Endothelial cell of umbilical vein (primary cell): ENCODE data around the gene ANP32A. TPM values are rescaled to one million over a fixed set of nuclear protein-coding genes. Genes with fewer than 3 reads are reported as not detected.

Experiments used
- BruUV-seq: library from RNA; stranded (reverse); fragments of 400-500 nt; replicated peaks from 2 replicates; lab custom pipeline; 2021; lab: Mats Ljungman, UMichigan
- CTCF ChIA-PET: fragments of 300-600, 350-600 bp; sonication (Branson Sonifier 250); formaldehyde crosslinking; loops from one replicate; lab custom pipeline; 2021; ENCODE audit warnings: antibody characterized with exemption, inconsistent platforms; lab: Charles Lee
- POLR2A ChIA-PET: fragments of 300-600, 350-600 bp; sonication (Branson Sonifier 250); formaldehyde crosslinking; loops from one replicate; lab custom pipeline; 2021; ENCODE audit warnings: antibody characterized with exemption, inconsistent platforms; lab: Charles Lee
- DNase-seq: peaks from one replicate; pipeline ENCODE4 v3.0.0-alpha.2; 2011; ENCODE audit warnings: low read depth, low spot score
- FAIRE-seq: peaks from 2 replicates; lab custom pipeline; 2011; peaks lifted over from hg19 to GRCh38; lab: Jason Lieb, UNC
- H2AFZ ChIP-seq: 2 replicates; pipeline ENCODE4 v1.6.0; 2012; ENCODE audit warnings: low read depth, low read length, control low read depth, inconsistent platforms
- H3K27ac ChIP-seq: 2 replicates; pipeline ENCODE4 v1.5.1; 2011; ENCODE audit warnings: low read depth, mild to moderate bottlenecking, control low read depth, low read length, moderate library complexity; ENCODE audit not compliant: insufficient read depth
- H3K27me3 ChIP-seq, 2 experiments: 2 replicates each; pipeline versions ENCODE4 v1.6.0 to v1.6.1; 2011; ENCODE audit warnings: low read length in 2 of 2, mixed read lengths in 1 of 2; ENCODE audit not compliant: control insufficient read depth in 2 of 2, insufficient read depth in 2 of 2
- H3K36me3 ChIP-seq, 2 experiments: 2 replicates in 1 of 2; 3 replicates in 1 of 2; pipeline ENCODE4 v1.5.1; 2011; ENCODE audit warnings: low read length in 2 of 2, mild to moderate bottlenecking in 1 of 2, moderate library complexity in 1 of 2; ENCODE audit not compliant: control insufficient read depth in 2 of 2, insufficient read depth in 2 of 2; ENCODE audit errors: extremely low read depth in 1 of 2
- H3K4me1 ChIP-seq: 3 replicates; pipeline ENCODE4 v1.5.1; 2011; ENCODE audit warnings: mild to moderate bottlenecking, low read length; ENCODE audit not compliant: control insufficient read depth, insufficient read depth; ENCODE audit errors: extremely low read depth
- H3K4me2 ChIP-seq: 2 replicates; pipeline ENCODE4 v1.6.1; 2011; ENCODE audit warnings: low read length, control low read depth, mixed read lengths; ENCODE audit not compliant: insufficient read depth
- H3K4me3 ChIP-seq, 3 experiments: fragments of 200-600 bp in 1 of 3; sonication (generic), shearing (Covaris generic) in 1 of 3; replicated peaks in 1 of 3; 2 replicates each; pipeline ENCODE4 v1.5.1; 2011 to 2016; ENCODE audit warnings: control low read depth in 3 of 3, low read length in 3 of 3, mild to moderate bottlenecking in 2 of 3, inconsistent platforms in 1 of 3, low read depth in 1 of 3, moderate library complexity in 1 of 3; ENCODE audit not compliant: insufficient read depth in 1 of 3
- H3K79me2 ChIP-seq: 2 replicates; pipeline ENCODE4 v1.6.0; 2012; ENCODE audit warnings: low read length, inconsistent platforms; ENCODE audit not compliant: control insufficient read depth, insufficient read depth
- H3K9ac ChIP-seq: replicated peaks from 2 replicates; pipeline ENCODE3; 2011; ENCODE audit warnings: low read length, control low read depth; ENCODE audit not compliant: insufficient read depth; ENCODE audit errors: extremely low read depth
- H3K9me1 ChIP-seq: replicated peaks from 3 replicates; pipeline ENCODE4 v1.6.0; 2011; ENCODE audit warnings: mild to moderate bottlenecking, low read length; ENCODE audit not compliant: control insufficient read depth, insufficient read depth; ENCODE audit errors: extremely low read depth
- H3K9me3 ChIP-seq: replicated peaks from 2 replicates; pipeline ENCODE4 v1.5.1; 2012; ENCODE audit warnings: low read length, inconsistent platforms; ENCODE audit not compliant: control insufficient read depth, insufficient read depth
- H4K20me1 ChIP-seq: replicated peaks from 2 replicates; pipeline ENCODE3; 2011; ENCODE audit warnings: mild to moderate bottlenecking, low read length; ENCODE audit not compliant: control insufficient read depth, insufficient read depth; ENCODE audit errors: extremely low read depth
- EZH2 ChIP-seq: IDR thresholded peaks from 2 replicates; pipeline ENCODE4 v1.6.1; 2012; ENCODE audit warnings: borderline replicate concordance, low read depth, mild to moderate bottlenecking, moderate library complexity, low read length, inconsistent platforms; ENCODE audit not compliant: severe bottlenecking
- FOS ChIP-seq: IDR thresholded peaks from 2 replicates; pipeline ENCODE4 v1.6.1; 2011; ENCODE audit warnings: mild to moderate bottlenecking, low read length, moderate library complexity, borderline replicate concordance; ENCODE audit not compliant: insufficient read depth
- GATA2 ChIP-seq: IDR thresholded peaks from 2 replicates; pipeline ENCODE4 v1.7.0; 2011; ENCODE audit warnings: low read depth, mild to moderate bottlenecking, moderate library complexity, mixed read lengths, low read length; ENCODE audit not compliant: insufficient read length, insufficient read depth
- JUN ChIP-seq: IDR thresholded peaks from 2 replicates; pipeline ENCODE4 v1.6.1; 2011; ENCODE audit warnings: borderline replicate concordance, low read depth; ENCODE audit not compliant: insufficient read length, insufficient read depth
- MYC ChIP-seq: IDR thresholded peaks from one replicate; pipeline ENCODE4 v1.6.1; 2011; ENCODE audit warnings: mild to moderate bottlenecking, low read depth, low read length
- POLR2A ChIP-seq: IDR thresholded peaks from 2 replicates; pipeline ENCODE4 v1.6.1; 2012; ENCODE audit warnings: low read depth, mild to moderate bottlenecking, control low read depth, low read length
- dilution Hi-C: fragments of 300-500 bp; cut with MboI; formaldehyde crosslinking; loops from one replicate; pipeline ENCODE4 v1.15.0; 2019; ENCODE audit warnings: low sequenced_read_pairs; ENCODE audit not compliant: extremely low pct_ligation_motif_present
- intact Hi-C: fragments of 100-400 bp; cut with micrococcal nuclease; formaldehyde crosslinking; loops from one replicate; pipeline ENCODE4 v1.10.0; 2022
- polyA plus RNA-seq, 4 experiments: library from polyadenylated mRNA; depleted of rRNA in 3 of 4; stranded (reverse) in 3 of 4; unstranded in 1 of 4; fragments of >200 nt; gene quantifications; 2 replicates each; pipeline versions ENCODE4 v1.2.1 to v1.2.3, GENCODE V29; 2011 to 2012; ENCODE audit warnings: missing spikeins in 1 of 4
- total RNA-seq: library from RNA; stranded (reverse); gene quantifications from 2 replicates; pipeline ENCODE4 v1.2.3, GENCODE V29; 2021
- TF ChIP-seq, protein P1 (sequence below): IDR thresholded peaks from 2 replicates; pipeline ENCODE4 v1.6.1; 2011; ENCODE audit not compliant: insufficient read depth, insufficient read length
- TF ChIP-seq, protein P2 (sequence below), 2 donors: IDR thresholded peaks; 1 replicate in 1 of 2; 2 replicates in 1 of 2; pipeline ENCODE4 v1.5.1; 2011; ENCODE audit warnings: low read length in 2 of 2, mild to moderate bottlenecking in 2 of 2, moderate library complexity in 2 of 2, control low read depth in 1 of 2, inconsistent platforms in 1 of 2, low read depth in 1 of 2; ENCODE audit not compliant: insufficient read depth in 1 of 2; ENCODE audit errors: extremely low read depth in 1 of 2

The ANP32A gene
- total and polyA plus RNA-seq, 2 donors (not counting 3 experiments of a cell fraction or from before 2014, with no cell fraction given) = 37.9 to 169 TPM

DNA sequence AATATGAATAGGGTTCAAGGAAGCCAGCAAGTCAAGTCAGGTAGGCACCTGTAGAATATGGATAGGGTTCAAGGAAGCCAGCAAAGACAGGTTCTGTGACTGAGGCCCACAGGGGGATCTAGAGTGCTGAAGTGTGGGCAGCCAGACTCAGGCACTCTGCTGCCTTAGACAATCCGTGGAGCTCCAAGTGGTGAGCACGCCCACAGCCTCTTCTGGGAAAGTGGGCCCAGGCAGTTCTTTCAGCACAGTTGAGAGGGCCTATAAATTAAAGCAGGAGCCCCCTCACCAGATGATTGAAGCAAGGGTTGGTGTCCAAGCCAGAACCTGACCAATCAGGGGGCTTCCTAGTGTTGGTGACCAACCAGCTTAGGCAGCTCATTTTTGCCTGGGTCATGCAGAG lies 51.0 kb downstream of the ANP32A start:
- Histone ChIP-seq H3K79me2 (no peaks in the 10 kb centered on the region), H4K20me1 (no peaks in the 10 kb centered on the region), H2AFZ (no peak overlapping the region), H3K4me1 (peaks cover 20% of the 10 kb centered on the region), H3K9me3 (no peaks in the 10 kb centered on the region), H3K4me3 (no peak overlapping the region), H3K36me3 (no peaks in the 10 kb centered on the region), H3K9me1 (no peaks in the 10 kb centered on the region), H3K27me3 (no peaks in the 10 kb centered on the region), H3K4me2 (no peak overlapping the region), H3K9ac (no peak overlapping the region), H3K27ac (no peak overlapping the region)
- no TSS peak for BruUV-seq
- intact Hi-C loops = no loop called here
- dilution Hi-C loops = no loop called here
- no peak for TF ChIP-seq MYC
- DNase-seq = no peak
- no peak for FAIRE-seq
- ChIA-PET CTCF (no interaction called here), POLR2A (no interaction called here)

DNA sequence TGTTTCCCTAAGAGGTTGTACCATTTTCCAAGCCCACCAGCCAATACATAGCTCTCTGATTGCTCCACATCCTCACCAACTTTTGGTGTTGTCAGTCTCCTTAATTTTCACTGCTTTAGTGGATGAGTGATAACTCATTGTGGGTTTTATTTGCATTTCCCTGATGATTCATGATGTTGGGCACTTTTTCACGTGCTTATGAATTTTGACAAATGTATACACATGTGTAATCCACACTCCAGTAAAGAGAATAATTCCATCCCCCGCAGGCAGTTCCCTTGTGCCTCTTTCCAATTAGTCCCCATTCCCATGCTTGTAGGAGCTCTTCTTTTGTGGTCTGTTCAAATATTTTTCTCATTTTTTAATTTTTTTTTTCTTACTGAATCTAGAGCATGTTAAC lies 52.4 kb downstream of the ANP32A start:
- DNase-seq (peak; percentile 78), FAIRE-seq (peak; percentile 66)
- Histone ChIP-seq H3K4me1 (peaks cover 29% of the 10 kb centered on the region), H3K27ac (no peak overlapping the region), H4K20me1 (no peaks in the 10 kb centered on the region), H3K9ac (no peak overlapping the region), H3K79me2 (no peaks in the 10 kb centered on the region), H2AFZ (no peak overlapping the region), H3K4me3 (no peak overlapping the region), H3K27me3 (no peaks in the 10 kb centered on the region), H3K4me2 (peak overlapping the region; percentile 29), H3K9me3 (no peaks in the 10 kb centered on the region), H3K36me3 (no peaks in the 10 kb centered on the region), H3K9me1 (no peaks in the 10 kb centered on the region)
- ChIA-PET CTCF (interaction anchor here (0.7 to 1.2 kb wide), 3 partner anchors 16 to 60 kb away, joined by 3 to 4 read pairs (median 4); no protein-coding TSS in a partner anchor), POLR2A (no interaction called here)
- dilution Hi-C loops = no loop called here
- BruUV-seq = no TSS peak
- intact Hi-C loops = no loop called here
- TF ChIP-seq, protein P1, sequence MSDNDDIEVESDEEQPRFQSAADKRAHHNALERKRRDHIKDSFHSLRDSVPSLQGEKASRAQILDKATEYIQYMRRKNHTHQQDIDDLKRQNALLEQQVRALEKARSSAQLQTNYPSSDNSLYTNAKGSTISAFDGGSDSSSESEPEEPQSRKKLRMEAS = peak; percentile 22
- no peak for TF ChIP-seq POLR2A
- TF ChIP-seq, protein P2, sequence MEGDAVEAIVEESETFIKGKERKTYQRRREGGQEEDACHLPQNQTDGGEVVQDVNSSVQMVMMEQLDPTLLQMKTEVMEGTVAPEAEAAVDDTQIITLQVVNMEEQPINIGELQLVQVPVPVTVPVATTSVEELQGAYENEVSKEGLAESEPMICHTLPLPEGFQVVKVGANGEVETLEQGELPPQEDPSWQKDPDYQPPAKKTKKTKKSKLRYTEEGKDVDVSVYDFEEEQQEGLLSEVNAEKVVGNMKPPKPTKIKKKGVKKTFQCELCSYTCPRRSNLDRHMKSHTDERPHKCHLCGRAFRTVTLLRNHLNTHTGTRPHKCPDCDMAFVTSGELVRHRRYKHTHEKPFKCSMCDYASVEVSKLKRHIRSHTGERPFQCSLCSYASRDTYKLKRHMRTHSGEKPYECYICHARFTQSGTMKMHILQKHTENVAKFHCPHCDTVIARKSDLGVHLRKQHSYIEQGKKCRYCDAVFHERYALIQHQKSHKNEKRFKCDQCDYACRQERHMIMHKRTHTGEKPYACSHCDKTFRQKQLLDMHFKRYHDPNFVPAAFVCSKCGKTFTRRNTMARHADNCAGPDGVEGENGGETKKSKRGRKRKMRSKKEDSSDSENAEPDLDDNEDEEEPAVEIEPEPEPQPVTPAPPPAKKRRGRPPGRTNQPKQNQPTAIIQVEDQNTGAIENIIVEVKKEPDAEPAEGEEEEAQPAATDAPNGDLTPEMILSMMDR (IDR thresholded peaks at IDR 0.05; ENCODE audit: extremely low read depth in 1 of 2, insufficient read depth in 1 of 2, low read depth in 1 of 2, low read length in 2 of 2) = no peak
- TF ChIP-seq JUN = peak; percentile 31
- peak; percentile 66 for TF ChIP-seq FOS
- TF ChIP-seq EZH2 = no peak
- TF ChIP-seq GATA2 = no peak
